ENCODE measurements around the gene PHAF1. TPM values are rescaled to one million over a fixed set of nuclear protein-coding genes. Genes with fewer than 3 reads are reported as not detected.

PHAF1 gene
- total RNA-seq, 1 experiment from 2014 or later = 15.7 TPM

DNA sequence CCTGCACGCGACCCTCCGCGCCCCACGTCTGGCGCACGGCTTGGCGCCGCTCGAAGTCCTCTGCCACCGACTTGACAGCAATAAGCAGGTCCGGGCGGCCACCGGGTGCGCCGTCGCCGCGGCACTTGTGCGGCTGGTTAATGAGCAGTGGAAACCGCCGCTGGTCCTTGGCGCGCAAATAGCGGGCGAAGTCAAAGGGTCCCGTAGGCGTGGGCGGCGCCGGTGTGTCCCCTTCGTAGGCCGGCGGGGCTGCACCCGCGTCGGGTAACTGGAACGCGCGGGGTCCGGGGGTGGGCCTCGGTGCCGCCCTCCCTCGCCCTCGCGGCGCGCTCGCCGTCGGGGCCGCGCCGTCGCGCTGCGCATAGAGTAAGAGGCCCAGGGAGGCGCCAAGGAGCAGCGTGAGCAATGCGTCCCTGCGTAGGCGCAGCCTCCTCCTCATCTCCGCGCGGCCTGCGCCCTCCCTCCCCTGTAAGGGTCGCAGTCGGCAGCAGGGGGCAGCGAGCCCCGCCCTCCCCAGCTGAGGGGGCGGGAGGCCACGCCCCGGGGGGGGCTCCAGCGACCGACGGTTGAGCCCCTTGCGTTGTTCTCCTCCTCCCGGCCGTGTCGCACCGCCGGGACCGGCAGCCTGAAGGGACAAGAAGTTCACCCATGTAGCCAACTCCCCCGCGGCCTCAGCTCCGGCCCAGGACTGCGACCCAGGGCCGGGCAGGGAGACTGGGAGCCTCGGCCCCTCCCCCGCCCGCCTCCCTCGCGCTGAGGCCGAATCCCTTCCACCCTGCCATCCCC is 40.5 kb downstream of the PHAF1 start:
- Histone ChIP-seq H3K9me3 (ENCODE audit: control insufficient read depth, insufficient read depth, low read depth, low read length) (no peaks in the 10 kb centered on the region), H3K27me3 (ENCODE audit: control insufficient read depth, insufficient read depth, low read length) (no peaks in the 10 kb centered on the region), H3K27ac (ENCODE audit: low read length) (peak overlapping the region; percentile 82), H3K4me1 (ENCODE audit: control insufficient read depth, insufficient read depth, low read length) (peaks cover 5% of the 10 kb centered on the region), H3K36me3 (ENCODE audit: control insufficient read depth, insufficient read depth, low read length) (no peaks in the 10 kb centered on the region), H3K4me3 (ENCODE audit: low read depth in 2 of 2, low read length in 2 of 2) (peak overlapping the region; percentile 56 to 75)
- no peak for DNase-seq (ENCODE audit: low read depth, low spot score)
- ATAC-seq = peak; percentile 86
- POLR2A ChIA-PET = no interaction called here
- no TSS peak for BruUV-seq (replicated peaks)
- TF ChIP-seq SIN3A (IDR thresholded peaks at IDR 0.05; ENCODE audit: borderline replicate concordance, insufficient read depth, low read depth, low read length) = peak; percentile 60; the same call in 1 of the 2 replicates
- peak; percentile 28; the same call in 1 of the 2 replicates for TF ChIP-seq POLR2AphosphoS5 (IDR thresholded peaks at IDR 0.05; ENCODE audit: low read depth, low read length)
- TF ChIP-seq TCF7L2 (IDR thresholded peaks at IDR 0.05; ENCODE audit: low read depth, low read length) = no peak
- TF ChIP-seq, protein P1, sequence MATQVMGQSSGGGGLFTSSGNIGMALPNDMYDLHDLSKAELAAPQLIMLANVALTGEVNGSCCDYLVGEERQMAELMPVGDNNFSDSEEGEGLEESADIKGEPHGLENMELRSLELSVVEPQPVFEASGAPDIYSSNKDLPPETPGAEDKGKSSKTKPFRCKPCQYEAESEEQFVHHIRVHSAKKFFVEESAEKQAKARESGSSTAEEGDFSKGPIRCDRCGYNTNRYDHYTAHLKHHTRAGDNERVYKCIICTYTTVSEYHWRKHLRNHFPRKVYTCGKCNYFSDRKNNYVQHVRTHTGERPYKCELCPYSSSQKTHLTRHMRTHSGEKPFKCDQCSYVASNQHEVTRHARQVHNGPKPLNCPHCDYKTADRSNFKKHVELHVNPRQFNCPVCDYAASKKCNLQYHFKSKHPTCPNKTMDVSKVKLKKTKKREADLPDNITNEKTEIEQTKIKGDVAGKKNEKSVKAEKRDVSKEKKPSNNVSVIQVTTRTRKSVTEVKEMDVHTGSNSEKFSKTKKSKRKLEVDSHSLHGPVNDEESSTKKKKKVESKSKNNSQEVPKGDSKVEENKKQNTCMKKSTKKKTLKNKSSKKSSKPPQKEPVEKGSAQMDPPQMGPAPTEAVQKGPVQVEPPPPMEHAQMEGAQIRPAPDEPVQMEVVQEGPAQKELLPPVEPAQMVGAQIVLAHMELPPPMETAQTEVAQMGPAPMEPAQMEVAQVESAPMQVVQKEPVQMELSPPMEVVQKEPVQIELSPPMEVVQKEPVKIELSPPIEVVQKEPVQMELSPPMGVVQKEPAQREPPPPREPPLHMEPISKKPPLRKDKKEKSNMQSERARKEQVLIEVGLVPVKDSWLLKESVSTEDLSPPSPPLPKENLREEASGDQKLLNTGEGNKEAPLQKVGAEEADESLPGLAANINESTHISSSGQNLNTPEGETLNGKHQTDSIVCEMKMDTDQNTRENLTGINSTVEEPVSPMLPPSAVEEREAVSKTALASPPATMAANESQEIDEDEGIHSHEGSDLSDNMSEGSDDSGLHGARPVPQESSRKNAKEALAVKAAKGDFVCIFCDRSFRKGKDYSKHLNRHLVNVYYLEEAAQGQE (IDR thresholded peaks at IDR 0.05; ENCODE audit: insufficient read depth in 1 of 2, low read depth in 2 of 2, low read length in 1 of 2) = no peak
- peak; percentile 69 for TF ChIP-seq CTCF (IDR thresholded peaks at IDR 0.05)
- CTCF ChIA-PET = no interaction called here
- intact Hi-C loops (cut with micrococcal nuclease; ENCODE audit: unreplicated experiment) (loop anchor here (10.0 kb wide), 2 partner anchors 135 to 175 kb away; no protein-coding TSS in a partner anchor), in situ Hi-C loops (cut with HindIII; ENCODE audit: low pct_unique_long_range_greater_than_20kb, low sequenced_read_pairs) (no loop called here)

- Histone ChIP-seq H3K36me3 (ENCODE audit: control insufficient read depth, insufficient read depth, low read length) (no peaks in the 10 kb centered on the region), H3K9me3 (ENCODE audit: control insufficient read depth, insufficient read depth, low read depth, low read length) (no peaks in the 10 kb centered on the region), H3K27ac (ENCODE audit: low read length) (peak within 1 kb of the TSS; percentile 82), H3K4me1 (ENCODE audit: control insufficient read depth, insufficient read depth, low read length) (peaks cover 6% of the 10 kb centered on the region), H3K27me3 (ENCODE audit: control insufficient read depth, insufficient read depth, low read length) (no peaks in the 10 kb centered on the region), H3K4me3 (ENCODE audit: low read depth in 2 of 2, low read length in 2 of 2) (peak within 1 kb of the TSS; percentile 56 to 75)
- in situ Hi-C loops (cut with HindIII; ENCODE audit: low pct_unique_long_range_greater_than_20kb, low sequenced_read_pairs) = no loop called here
- intact Hi-C loops (cut with micrococcal nuclease; ENCODE audit: unreplicated experiment) = loop anchor here (10.0 kb wide), 2 partner anchors 136 to 176 kb away; no protein-coding TSS in a partner anchor
- TF ChIP-seq TCF7L2 (IDR thresholded peaks at IDR 0.05; ENCODE audit: low read depth, low read length) = no peak
- no peak for TF ChIP-seq CTCF (IDR thresholded peaks at IDR 0.05)
- peak; percentile 8; the same call in 1 of the 2 replicates for TF ChIP-seq POLR2AphosphoS5 (IDR thresholded peaks at IDR 0.05; ENCODE audit: low read depth, low read length)
- no peak for TF ChIP-seq SIN3A (IDR thresholded peaks at IDR 0.05; ENCODE audit: borderline replicate concordance, insufficient read depth, low read depth, low read length)
- TF ChIP-seq, protein P1 (IDR thresholded peaks at IDR 0.05; ENCODE audit: insufficient read depth in 1 of 2, low read depth in 2 of 2, low read length in 1 of 2) = no peak
- CTCF ChIA-PET = no interaction called here
- no TSS peak for BruUV-seq (replicated peaks)
- DNase-seq (ENCODE audit: low read depth, low spot score) (no peak), ATAC-seq (peak; percentile 82)
- POLR2A ChIA-PET = no interaction called here
These were observed 41.2 kb downstream of the PHAF1 start, which contains the start of gene B3GNT9 for GRCh38 chr16:67150833-67151396. B3GNT9 (minus strand) TSS chr16:67150998; CDS start chr16:67150485, 513 bp downstream.

Measured in Panc1 (cell line).